GM23248 (cell line): ENCODE measurements around the gene MYH11.
"Not testable (repeated sequence)": the region's sequence is repeated elsewhere in the genome, so short reads cannot be mapped to it uniquely, and the experiment has no call there.

Experiments used
- EZH2 ChIP-seq: fragments of 200-600 bp; sonication (generic); IDR thresholded peaks from 2 replicates; pipeline ENCODE4 v1.6.1; 2018; ENCODE audit warnings: antibody characterized with exemption, mild to moderate bottlenecking; ENCODE audit not compliant: insufficient read depth, poor library complexity, severe bottlenecking
- EZH2phosphoT487 ChIP-seq: fragments of 200-600 bp; sonication (generic); IDR thresholded peaks from 2 replicates; pipeline ENCODE4 v1.6.1; 2018; ENCODE audit warnings: antibody characterized with exemption, moderate library complexity, mild to moderate bottlenecking, low read depth; ENCODE audit not compliant: insufficient read depth

DNA sequence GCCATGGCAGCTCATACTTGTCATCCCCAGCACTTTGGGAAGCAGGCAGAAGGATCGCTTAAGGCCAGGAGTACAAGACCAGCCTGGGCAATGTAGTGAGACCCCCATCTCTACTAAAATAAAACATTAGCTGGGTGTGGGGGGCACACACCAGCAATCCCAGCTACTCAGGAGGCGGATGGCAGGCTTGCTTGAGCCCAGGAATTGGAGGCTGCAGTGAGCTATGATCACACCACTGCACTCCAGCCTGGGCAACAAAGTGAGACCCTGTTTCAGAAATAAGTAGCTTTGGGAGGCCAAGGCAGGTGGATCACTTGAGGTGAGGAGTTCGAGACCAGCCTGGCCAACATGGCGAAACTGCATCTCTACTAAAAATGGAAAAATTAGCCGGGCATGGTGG lies 129.1 kb downstream of the MYH11 start:
- not testable (repeated sequence) for TF ChIP-seq EZH2, EZH2phosphoT487
